ENCODE results near the gene GATA3.

The GATA3 gene

GRCh38 chr10:8064436-8064835 lies 9.9 kb downstream of the GATA3 start:
- no peak for DNase-seq (ENCODE audit: low read depth)

- peak; percentile 19 for DNase-seq (ENCODE audit: low read depth)
These were observed 11.2 kb downstream of the GATA3 start for GRCh38 chr10:8065651-8066050.

GRCh38 chr10:8066124-8066523 lies 11.6 kb downstream of the GATA3 start:
- no peak for DNase-seq (ENCODE audit: low read depth)

- no peak for DNase-seq (ENCODE audit: low read depth)
These were observed 12.3 kb downstream of the GATA3 start for GRCh38 chr10:8066797-8067196.

- DNase-seq (ENCODE audit: low read depth) = no peak
These were observed 14.6 kb downstream of the GATA3 start for GRCh38 chr10:8069108-8069507.

GRCh38 chr10:8069627-8070026 lies 15.1 kb downstream of the GATA3 start:
- peak; percentile 29 for DNase-seq (ENCODE audit: low read depth)

GRCh38 chr10:8070440-8070839 lies 16.0 kb downstream of the GATA3 start:
- no peak for DNase-seq (ENCODE audit: low read depth)

GRCh38 chr10:8071006-8071405 lies 16.5 kb downstream of the GATA3 start:
- no peak for DNase-seq (ENCODE audit: low read depth)

- no peak for DNase-seq (ENCODE audit: low read depth)
These were observed 17.2 kb downstream of the GATA3 start for GRCh38 chr10:8071666-8072065.

GRCh38 chr10:8072211-8072610 lies 17.7 kb downstream of the GATA3 start:
- DNase-seq (ENCODE audit: low read depth) = no peak

- no peak for DNase-seq (ENCODE audit: low read depth)
These were observed 19.4 kb downstream of the GATA3 start for GRCh38 chr10:8073691-8074416.

- DNase-seq (ENCODE audit: low read depth) = no peak
These were observed 20.4 kb downstream of the GATA3 start for GRCh38 chr10:8074881-8075280.

GRCh38 chr10:8075282-8076260 lies 21.1 kb downstream of the GATA3 start:
- DNase-seq (ENCODE audit: low read depth) = no peak

- no peak for DNase-seq (ENCODE audit: low read depth)
These were observed 22.4 kb downstream of the GATA3 start for GRCh38 chr10:8076933-8077332.

- DNase-seq (ENCODE audit: low read depth) = no peak
These were observed 23.5 kb downstream of the GATA3 start for GRCh38 chr10:8078027-8078426.

- no peak for DNase-seq (ENCODE audit: low read depth)
These were observed 24.6 kb downstream of the GATA3 start for GRCh38 chr10:8079126-8079525.

GRCh38 chr10:8084799-8085198 lies 30.3 kb downstream of the GATA3 start:
- no peak for DNase-seq (ENCODE audit: low read depth)

- DNase-seq (ENCODE audit: low read depth) = no peak
These were observed 30.8 kb downstream of the GATA3 start for GRCh38 chr10:8085251-8085650.

- no peak for DNase-seq (ENCODE audit: low read depth)
These were observed 31.8 kb downstream of the GATA3 start for GRCh38 chr10:8086315-8086714.

GRCh38 chr10:8088504-8088903 lies 34.0 kb downstream of the GATA3 start:
- no peak for DNase-seq (ENCODE audit: low read depth)

- no peak for DNase-seq (ENCODE audit: low read depth)
These were observed 37.9 kb downstream of the GATA3 start for GRCh38 chr10:8092428-8092827.

- no peak for DNase-seq (ENCODE audit: low read depth)
These were observed 41.5 kb downstream of the GATA3 start for GRCh38 chr10:8095959-8096358.

GRCh38 chr10:8096931-8097330 lies 42.4 kb downstream of the GATA3 start:
- no peak for DNase-seq (ENCODE audit: low read depth)
